Activated CD4-positive, alpha-beta T cell treated with anti-CD3 and anti-CD28 coated beads for 4 hours (primary cell): Measurements from ENCODE around the gene PLEKHM3.

Source experiments
- DNase-seq, 2 donors: peaks; one replicate each; pipeline ENCODE4 v3.0.0-alpha.2; 2020

The PLEKHM3 gene

DNA sequence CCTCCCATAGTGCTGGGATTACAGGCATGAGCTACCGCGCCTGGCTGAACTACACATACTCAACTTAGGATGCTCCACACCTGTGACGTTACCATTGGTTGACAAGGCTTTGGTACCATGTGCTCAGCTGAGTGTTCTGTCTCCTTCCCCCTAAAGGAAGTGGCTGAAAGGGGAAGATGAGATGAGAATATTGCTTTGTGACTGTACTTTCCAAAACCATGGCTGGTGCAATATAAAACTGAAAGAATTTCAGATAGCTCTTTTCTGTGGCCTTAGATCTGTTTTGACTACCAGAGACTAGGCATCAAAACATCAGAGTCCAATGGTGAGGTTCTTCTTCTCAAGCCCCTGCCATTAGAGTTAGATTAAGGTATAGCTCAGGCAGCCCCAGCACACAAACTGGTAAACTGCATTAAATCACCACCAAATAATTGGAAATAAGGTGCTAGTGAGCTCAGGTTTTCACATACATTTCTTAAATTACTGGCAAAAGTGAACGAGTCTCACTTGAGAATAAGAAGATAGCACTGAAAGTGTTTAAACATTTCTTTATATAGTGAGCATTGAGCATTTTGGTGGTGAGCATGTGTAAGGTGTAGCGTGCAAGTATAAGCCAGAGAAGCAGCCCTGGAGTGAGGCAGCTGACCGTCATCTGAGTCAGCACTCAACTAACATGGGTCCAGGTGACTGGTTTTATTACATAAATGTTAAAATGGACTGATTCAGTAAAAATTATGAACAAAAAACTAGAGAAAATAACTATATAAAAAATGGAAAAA is 142.1 kb downstream of the PLEKHM3 start:
- DNase-seq, result no peak

- no peak for DNase-seq
Observed at GRCh38 chr2:207881902-207882301, 143.4 kb downstream of the PLEKHM3 start.

GRCh38 chr2:207879536-207879935 is 145.8 kb downstream of the PLEKHM3 start:
- DNase-seq, result no peak

DNA sequence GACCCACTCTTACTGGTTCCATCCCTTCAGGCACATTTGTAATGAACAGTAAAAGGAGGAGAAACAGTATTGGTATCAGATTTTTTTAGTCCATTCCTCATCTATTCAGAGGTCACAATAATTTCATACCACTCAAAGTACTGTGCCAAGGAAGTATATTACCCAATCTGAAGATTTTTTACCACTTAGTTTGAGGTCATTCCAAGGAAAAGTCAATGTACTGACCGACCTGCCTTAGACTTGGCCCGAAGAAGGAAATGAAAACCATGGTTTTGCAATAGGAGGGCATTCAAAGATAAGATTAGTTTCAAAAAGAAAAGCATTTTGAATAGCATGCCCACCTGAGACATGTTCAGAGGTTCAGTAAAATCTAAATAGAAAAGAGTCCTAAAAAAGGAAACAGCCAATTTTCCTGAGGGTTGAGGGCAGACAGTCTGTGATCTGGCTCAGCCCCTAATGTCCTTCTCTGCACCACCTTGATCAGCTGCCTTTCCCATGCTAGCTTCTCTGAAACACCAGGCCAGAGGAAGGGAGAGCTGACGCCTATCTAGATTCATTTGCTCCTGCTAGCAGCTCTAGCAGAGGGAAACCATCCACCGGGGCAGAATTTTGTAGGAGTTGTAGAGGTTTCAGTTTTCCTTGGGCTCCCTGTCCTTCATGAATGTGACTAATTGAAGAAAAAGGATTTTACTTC is 148.3 kb downstream of the PLEKHM3 start:
- no peak for DNase-seq

DNA sequence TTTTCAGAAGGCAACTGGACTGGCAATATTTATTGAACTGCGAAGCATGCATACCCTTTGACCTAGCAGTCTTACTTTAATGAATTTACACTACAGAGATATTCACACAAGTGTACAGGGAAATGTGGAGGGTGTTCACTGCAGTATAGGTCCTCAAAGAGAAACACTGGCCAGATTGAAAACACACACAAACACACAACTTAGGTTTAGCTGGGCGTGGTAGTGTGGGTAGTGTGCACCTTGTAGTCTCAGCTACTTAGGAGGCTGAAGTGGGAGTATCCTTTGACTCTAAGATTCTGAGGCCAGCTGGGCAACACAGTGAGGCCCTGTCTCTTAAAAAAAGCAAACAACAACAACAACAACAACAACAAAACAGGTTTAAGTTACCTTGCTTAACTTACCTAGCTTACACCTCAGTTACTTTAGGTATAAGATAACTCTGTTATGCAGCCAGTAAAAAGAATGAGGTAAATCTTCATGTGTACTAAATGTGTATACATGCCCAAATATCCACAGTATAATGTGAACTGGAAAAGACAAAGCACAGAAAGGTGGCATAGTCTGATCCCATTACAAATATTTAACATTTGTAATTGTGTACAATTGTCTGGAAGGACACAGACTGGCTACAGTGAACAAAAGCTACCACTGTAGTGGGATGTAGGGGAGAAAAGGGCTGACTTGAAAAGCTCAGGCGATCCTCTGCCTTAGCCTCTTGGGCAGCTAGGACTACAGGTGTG is 149.7 kb downstream of the PLEKHM3 start:
- no peak for DNase-seq

DNA sequence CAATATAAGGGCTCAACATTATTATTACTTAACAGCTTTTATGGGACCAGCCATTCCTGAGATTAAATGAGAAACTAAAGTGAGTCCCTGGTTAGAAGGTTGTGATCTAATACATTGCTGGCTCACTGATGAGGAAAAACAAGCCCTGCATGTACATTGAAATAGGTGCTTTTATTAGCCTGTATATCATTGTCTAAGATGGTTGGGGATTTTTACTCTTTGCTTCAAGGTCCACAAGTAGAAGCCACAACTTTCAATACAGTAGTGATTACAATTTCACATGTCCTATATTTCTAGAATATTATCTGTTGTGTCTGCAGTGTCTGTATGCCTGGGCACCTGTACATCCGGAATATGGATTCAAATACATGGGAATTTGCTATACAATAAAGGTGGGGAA is 151.5 kb downstream of the PLEKHM3 start:
- DNase-seq, result no peak

DNA sequence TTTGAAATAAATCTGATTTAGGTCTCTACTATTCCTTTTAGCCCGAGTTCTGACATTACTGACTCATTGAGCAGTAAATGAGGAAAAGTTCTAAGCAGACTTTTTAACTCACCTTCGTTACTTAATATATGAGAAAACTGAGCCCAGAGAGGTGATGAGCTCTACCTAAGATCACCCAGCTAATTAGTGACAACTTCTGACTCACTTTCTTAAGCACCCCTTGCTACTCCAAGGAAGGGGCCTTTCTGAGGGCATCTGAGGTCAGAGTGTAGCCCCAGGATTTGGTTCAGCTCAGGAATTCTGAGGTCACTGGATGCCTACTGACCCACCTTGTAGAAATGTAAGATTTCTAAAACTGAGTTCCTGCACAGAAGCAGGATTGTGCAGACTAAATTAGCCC is 153.4 kb downstream of the PLEKHM3 start:
- DNase-seq, result no peak

DNA sequence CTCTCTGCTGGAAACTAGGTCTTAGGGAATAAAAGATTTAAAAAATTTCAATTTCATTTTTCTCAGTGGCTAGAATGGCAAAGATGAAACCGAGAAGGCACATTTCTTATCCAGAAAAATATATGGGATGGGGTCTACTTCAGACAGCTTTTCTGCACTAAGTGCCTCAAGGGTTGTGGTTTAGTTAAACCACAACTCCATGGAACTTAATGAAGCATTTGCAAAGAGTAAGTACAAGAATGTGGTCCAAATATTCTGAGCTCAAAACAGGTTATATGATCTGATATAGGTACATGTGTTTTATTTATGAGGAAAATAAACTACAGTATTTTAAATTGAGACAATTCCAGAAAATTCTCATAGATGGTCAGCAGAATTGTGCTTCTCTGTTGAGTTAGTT is 153.8 kb downstream of the PLEKHM3 start:
- no peak for DNase-seq

GRCh38 chr2:207870814-207871213 is 154.5 kb downstream of the PLEKHM3 start:
- no peak for DNase-seq

- no peak for DNase-seq
Observed at GRCh38 chr2:207869784-207870778, 155.2 kb downstream of the PLEKHM3 start.

- DNase-seq, result no peak
Observed at GRCh38 chr2:207868855-207869596, 156.3 kb downstream of the PLEKHM3 start.

DNA sequence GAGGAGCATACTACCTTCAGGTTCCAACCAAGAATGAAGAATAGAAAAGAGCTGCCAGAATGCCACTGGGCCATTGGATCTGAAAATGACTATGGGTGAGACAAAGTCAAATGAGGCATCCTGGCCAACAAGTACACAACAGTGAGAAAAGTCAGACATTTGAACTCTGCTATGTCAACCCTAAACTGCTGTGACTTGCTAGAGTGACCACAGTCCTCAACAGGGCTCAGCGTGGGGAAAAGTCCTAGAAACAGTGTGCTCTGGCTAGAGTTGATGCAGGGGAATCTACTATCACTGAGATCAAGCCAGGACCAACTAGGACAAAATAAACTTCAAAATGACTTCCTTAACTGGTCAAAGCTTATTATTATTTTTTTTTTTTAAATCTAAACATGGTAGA is 157.4 kb downstream of the PLEKHM3 start:
- DNase-seq, result no peak

DNA sequence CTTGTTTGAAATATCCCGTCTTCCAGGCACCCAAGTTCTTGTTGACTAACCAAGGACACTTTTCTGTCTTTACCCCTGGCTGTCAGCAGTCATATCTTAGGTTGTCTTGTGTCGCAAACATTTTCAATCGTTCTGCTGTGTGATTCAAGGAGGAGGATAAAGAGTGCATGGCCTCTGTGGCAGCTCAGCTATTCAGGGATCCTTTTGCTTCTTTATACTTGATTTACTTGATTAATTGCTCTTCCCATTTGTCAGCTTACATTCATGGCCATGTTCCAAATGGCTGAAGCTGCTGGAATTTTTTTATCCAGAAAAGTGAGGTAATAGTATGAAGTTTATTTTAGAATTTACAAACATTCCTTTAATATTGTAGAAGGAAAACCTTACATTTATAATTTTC is 158.3 kb downstream of the PLEKHM3 start:
- no peak for DNase-seq

- DNase-seq, result no peak
Observed at GRCh38 chr2:207865210-207865609, 160.1 kb downstream of the PLEKHM3 start.

- no peak for DNase-seq
Observed at GRCh38 chr2:207863345-207863744, 162.0 kb downstream of the PLEKHM3 start.

DNA sequence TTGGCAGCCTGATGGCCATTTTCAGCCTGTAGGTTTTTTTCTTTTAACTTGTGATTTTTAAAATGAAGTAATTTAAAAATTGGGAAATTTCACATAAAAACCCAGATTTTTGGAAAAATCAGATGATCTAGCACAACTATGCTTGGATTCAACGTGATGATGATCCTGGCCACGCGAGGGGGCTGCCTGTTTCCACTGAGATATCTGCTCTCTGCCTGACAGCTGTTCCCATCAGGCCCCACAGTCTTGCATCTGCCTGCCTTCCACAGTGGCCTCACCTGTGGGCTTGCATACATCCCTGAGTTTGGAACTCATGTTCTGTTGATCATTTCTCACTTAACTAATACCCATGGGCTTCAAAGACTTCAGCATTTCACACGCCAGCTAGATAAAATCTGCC is 163.5 kb downstream of the PLEKHM3 start:
- DNase-seq, result no peak

DNA sequence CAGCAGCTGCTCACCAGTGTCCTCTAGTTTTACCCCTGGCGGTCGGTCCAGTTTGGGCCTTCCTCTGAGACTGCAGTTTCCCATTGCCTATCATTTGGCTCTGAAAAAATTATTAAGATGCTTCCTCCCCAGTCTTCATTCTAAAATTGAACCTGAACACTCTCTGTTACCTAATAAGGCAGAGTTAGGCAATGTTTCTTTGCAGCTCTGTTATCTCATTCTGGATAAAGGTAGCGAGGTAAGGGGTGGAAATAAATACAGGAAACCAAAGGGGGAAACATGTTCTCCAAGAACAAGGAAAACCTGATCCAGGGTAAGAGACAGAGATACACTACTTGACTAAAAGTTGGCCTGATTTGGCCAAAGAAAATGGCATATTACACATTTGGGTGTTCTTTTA is 164.6 kb downstream of the PLEKHM3 start:
- no peak for DNase-seq

DNA sequence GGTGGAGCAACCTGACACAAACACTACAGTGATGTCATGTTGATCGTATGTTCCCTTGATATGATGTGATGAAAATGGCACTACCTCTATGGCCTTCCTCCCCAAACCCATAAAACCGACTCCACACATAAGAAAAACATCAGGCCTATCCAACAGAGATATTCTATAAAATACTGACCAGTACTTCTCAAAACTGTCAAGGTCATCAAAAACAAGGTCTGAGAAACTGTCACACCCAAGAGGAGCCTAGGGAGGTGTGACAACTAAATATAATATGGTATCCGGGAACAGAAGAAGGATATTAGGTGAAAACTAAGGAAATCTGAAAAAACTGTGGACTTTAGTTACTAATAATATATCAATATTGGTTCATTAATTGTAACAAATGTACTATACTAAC is 169.7 kb downstream of the PLEKHM3 start:
- no peak for DNase-seq

DNA sequence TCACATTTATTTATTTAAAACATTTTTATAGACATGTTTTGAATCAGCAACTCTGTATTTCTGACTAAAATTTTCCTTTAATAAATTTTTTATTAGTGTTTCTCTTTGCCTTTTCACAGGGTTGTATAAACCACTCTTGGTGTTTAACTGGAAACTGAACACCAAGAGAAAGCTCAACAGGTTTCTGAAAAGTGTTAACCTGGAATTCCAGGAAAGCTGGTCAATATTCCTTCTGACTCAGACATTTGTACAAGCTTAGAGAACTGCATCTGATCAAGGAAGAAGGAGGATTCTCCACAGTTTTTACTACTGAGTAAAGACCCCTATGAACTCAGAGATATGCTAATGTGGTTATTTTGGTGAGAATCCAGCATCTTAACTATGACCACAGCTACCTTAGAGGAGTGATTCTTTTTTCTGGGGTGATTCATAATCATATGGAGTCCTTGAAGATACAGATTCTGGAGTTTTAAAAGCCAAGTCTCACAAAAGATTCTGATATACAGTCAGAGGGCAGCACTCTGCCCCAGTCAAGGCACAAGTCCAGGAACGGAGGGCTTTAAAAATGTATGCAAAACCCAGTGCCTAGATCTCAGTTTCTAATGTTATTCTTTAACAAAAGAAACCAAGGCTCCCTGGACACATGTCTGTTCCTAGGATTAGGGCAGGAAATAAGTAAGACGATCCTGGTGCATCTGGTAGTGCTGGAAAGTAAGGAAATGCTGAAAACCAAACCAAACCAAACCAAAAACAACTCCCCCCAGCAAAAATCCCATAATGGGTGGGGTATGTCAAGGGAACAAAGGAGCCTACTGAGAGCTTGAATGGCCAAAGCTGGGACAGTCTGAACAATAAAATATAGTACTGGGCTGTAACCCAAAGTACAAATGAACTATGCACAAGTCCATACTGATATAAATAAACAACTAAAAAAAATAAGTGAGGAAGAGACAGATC is 170.6 kb downstream of the PLEKHM3 start:
- no peak for DNase-seq

GRCh38 chr2:207852791-207853190 is 172.5 kb downstream of the PLEKHM3 start:
- DNase-seq, result no peak

GRCh38 chr2:207849443-207849842 is 175.9 kb downstream of the PLEKHM3 start:
- DNase-seq, result no peak
